GM18505 (cell line): ENCODE results near the gene GPR83.

Experiments
- ATAC-seq: cut with Tn5 transposase; IDR thresholded peaks from one replicate; pipeline ENCODE4 v1.9.1; 2021; ENCODE audit not compliant: unreplicated experiment
- POLR2A ChIP-seq: IDR thresholded peaks from 4 replicates; pipeline ENCODE4 v1.6.1; 2011; ENCODE audit warnings: borderline replicate concordance; ENCODE audit not compliant: insufficient read depth, insufficient read length; ENCODE audit errors: extremely low read depth

The GPR83 gene

DNA sequence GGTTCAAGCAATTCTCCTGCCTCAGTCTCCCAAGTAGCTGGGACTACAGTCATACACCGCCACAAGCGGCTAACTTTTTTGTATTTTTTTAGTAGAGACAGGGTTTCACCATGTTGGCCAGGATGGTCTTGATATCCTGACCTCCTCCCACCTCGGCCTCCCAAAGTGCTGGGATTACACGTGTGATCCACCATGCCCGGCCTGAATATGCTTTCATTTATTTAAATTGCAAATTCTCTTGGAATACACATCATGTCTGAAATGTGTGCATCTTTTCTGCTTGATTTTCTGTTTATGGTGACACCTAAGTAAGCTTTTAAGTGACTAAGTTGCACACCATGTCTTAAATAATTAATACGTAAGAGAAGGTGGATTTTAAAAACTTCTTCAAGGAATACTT lies 65.2 kb downstream of the GPR83 start:
- no peak for TF ChIP-seq POLR2A
- no peak for ATAC-seq

DNA sequence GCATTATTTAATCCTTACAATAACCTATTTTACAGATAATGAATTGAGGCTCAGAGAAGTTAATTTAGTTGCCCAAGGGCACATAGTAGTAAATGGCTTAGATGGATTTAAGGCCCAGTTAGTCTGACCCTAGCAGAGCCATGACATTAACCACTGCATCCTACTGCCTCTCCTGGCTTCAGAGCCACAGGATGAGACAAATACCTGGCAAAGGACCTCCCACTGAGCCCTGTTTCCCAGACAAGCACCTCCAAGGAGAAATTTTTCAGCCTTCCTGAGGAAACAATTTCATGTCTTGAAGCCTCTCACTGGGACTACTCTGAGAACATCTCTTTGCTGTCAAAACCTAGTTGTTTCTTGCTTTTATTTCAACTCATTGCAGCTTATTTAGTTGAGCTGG lies 68.4 kb downstream of the GPR83 start:
- TF ChIP-seq POLR2A, result no peak
- no peak for ATAC-seq

DNA sequence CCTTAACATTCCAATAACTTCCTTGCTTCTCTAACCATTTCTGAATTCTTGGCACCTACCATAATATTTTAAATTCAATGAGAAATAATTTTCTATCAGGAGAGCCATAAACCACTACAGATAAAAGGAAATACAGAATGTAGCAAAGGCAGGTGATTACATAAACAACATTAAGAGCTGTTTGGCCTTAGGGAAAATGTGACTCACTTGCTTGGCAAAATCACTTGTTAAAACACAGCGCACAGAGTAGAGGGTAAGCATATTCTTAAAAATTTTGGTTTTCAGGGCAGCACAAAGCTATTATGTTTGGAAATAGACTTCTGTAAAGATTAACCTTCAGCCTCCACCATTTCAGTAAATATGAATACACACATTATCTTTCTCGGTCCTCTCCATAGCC lies 70.4 kb downstream of the GPR83 start:
- no peak for TF ChIP-seq POLR2A
- ATAC-seq, result no peak

DNA sequence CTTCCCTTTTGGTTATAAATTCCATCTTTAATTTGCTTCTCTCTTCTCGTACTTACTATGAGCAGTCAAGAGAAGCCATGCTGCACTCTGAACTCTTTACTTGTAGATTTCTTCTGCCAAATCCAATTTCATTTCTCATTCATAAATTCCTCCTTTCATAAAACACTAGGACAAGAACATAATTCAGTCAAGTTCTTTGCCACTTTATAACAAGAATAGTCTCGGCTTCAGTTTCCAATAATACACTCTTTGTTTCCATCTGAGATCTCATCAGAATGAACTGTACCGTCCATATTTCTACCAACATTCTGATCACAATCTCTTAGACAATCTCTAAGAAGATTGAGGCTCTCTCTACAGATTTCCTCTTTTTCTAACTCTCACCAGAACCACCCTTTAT lies 71.7 kb downstream of the GPR83 start:
- no peak for TF ChIP-seq POLR2A
- ATAC-seq, result no peak

DNA sequence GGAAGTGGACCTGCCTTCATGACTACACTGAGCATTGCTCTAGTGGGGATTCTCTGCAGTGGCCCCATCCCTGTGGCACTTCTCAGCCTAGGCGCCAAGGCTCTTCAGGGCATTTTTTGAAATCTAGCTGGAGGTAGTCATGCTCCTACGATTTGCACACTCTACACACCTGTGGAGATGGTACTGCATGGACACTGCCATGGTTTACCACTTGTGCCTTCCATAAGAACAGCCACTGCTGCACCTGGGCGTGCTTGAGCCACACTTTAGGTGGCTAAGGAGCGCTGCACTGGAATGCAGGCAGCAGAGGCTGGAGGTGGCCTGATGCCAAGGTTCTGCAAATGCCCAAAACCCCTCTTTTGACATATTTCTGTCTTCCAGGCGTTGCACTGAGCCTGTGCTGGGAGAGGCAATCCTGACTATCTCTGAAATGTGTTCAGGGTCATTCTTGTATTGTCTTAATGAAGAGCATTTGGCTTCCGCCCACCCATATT lies 72.6 kb downstream of the GPR83 start:
- no peak for TF ChIP-seq POLR2A
- ATAC-seq, result no peak
